ENCODE measurements around the gene ALDH1L1.

- no peak for TF ChIP-seq CTCF (IDR thresholded peaks at IDR 0.05; ENCODE audit: low read length)
- no peak for TF ChIP-seq EZH2 (optimal IDR thresholded peaks at IDR 0.05; ENCODE audit: low read depth, low read length)
- no peak for TF ChIP-seq EZH2phosphoT487 (IDR thresholded peaks at IDR 0.05; ENCODE audit: low read length)
Observed at GRCh38 chr3:126117212-126117611, 63.2 kb downstream of the ALDH1L1 start.
